Adrenal gland (tissue), 12 donors: ENCODE results near the gene TRPM5. TPM values are rescaled to one million over a fixed set of nuclear protein-coding genes. Genes with fewer than 3 reads are reported as not detected.

ENCODE experiments used
- DNase-seq, 7 donors: peaks; one replicate each; pipeline ENCODE4 v3.0.0-alpha.2; 2019 to 2020
- H3K27ac ChIP-seq, 5 donors: fragments of 200-600 bp; sonication (generic) in 4 of 5; 1 replicate in 3 of 5; 2 replicates in 2 of 5; pipeline versions ENCODE4 v1.5.1 to v1.8.0; 2016 to 2020; ENCODE audit warnings: mild to moderate bottlenecking in 1 of 5
- H3K27me3 ChIP-seq: fragments of 200-600 bp; 2 replicates; pipeline ENCODE4 v1.8.0; 2021
- H3K36me3 ChIP-seq, 2 donors: fragments of 200-600 bp; replicated peaks in 1 of 2; 1 replicate in 1 of 2; 2 replicates in 1 of 2; pipeline versions ENCODE4 v1.5.1 to v1.8.0; 2018 to 2022
- H3K4me1 ChIP-seq, 2 donors: fragments of 200-600 bp; replicated peaks in 1 of 2; 1 replicate in 1 of 2; 2 replicates in 1 of 2; pipeline versions ENCODE4 v1.5.1 to v1.8.0; 2018 to 2021
- H3K4me3 ChIP-seq, 4 donors: fragments of 200-600 bp; sonication (generic) in 3 of 4; one replicate each; pipeline ENCODE4 v1.5.1; 2016 to 2018
- H3K9me3 ChIP-seq, 3 donors: fragments of 200-600 bp; sonication (generic) in 1 of 3; replicated peaks in 1 of 3; 1 replicate in 2 of 3; 2 replicates in 1 of 3; pipeline versions ENCODE4 v1.5.1 to v1.8.0; 2016 to 2021
- POLR2A ChIP-seq, 2 donors: fragments of 450-650 bp; IDR thresholded peaks; one replicate each; pipeline ENCODE4 v1.6.1; 2017; ENCODE audit warnings: antibody characterized with exemption in 2 of 2, mild to moderate bottlenecking in 2 of 2, moderate library complexity in 1 of 2
- WGBS, 4 donors: extraction: QIAGEN DNeasy Blood & Tissue Kit in 2 of 4; methylation state at CpG; one replicate each; pipeline versions ENCODE4 v1.1.5 to v1.1.7; 2013 to 2017; 5-methylcytosine and 5-hydroxymethylcytosine counted together
- intact Hi-C, 2 donors: fragments of 100-400 bp; cut with DNase I; formaldehyde crosslinking; loops; one replicate each; pipeline versions ENCODE4 v1.14.1 to v1.15.0; 2022 to 2023
- polyA plus RNA-seq, 3 donors: library from polyadenylated mRNA; stranded (reverse); fragments of 200-250 nt in 2 of 3; fragments of 350-450 nt in 1 of 3; fragmentation: Illumina TruSeq in 1 of 3; extraction: RNeasy Lipid Tissue Mini Kit (QIAGEN cat#74804) in 1 of 3; gene quantifications; one replicate each; pipeline ENCODE4 v1.2.3, GENCODE V29; 2013 to 2014
- total RNA-seq, 9 donors: library from RNA; depleted of rRNA in 4 of 9; stranded (reverse); fragments of >200 nt in 4 of 9; fragments of 120-200 nt in 1 of 9; fragmentation: NEBNext Ultra II Directional in 1 of 9; extraction: Animal tissue kit (Norgen Biotek cat#: 25700) in 1 of 9; gene quantifications; one replicate each; pipeline versions ENCODE4 v1.1.0 to v1.2.4, GENCODE V29; 2013 to 2023
- TF ChIP-seq, protein P1 (sequence below), 6 experiments: fragments of 450-650 bp in 4 of 6; fragments of 200-600 bp in 2 of 6; sonication (generic) in 1 of 6; IDR thresholded peaks; 1 replicate in 5 of 6; 2 replicates in 1 of 6; pipeline versions ENCODE4 v1.5.1 to v1.8.0; 2016 to 2021; ENCODE audit warnings: antibody characterized with exemption in 6 of 6, mild to moderate bottlenecking in 2 of 6, moderate library complexity in 1 of 6
- donor health status: healthy with polysubstance abuse.
- donor health status: Bipolar disorder and iron deficiency.
- donor health status: DM: yes; HTN: yes; CAD: no.
- donor health status: DM: no; HTN: no; CAD: no.
- donor health status: DM: no; HTN: no; CAD: no.
- donor health status: DM: yes; HTN: yes; CAD: no.

Gene TRPM5
- total and polyA plus RNA-seq, 12 donors = 0.11 to 7.4 (median 0.97) TPM; not detected in 1

- TF ChIP-seq, protein P1, sequence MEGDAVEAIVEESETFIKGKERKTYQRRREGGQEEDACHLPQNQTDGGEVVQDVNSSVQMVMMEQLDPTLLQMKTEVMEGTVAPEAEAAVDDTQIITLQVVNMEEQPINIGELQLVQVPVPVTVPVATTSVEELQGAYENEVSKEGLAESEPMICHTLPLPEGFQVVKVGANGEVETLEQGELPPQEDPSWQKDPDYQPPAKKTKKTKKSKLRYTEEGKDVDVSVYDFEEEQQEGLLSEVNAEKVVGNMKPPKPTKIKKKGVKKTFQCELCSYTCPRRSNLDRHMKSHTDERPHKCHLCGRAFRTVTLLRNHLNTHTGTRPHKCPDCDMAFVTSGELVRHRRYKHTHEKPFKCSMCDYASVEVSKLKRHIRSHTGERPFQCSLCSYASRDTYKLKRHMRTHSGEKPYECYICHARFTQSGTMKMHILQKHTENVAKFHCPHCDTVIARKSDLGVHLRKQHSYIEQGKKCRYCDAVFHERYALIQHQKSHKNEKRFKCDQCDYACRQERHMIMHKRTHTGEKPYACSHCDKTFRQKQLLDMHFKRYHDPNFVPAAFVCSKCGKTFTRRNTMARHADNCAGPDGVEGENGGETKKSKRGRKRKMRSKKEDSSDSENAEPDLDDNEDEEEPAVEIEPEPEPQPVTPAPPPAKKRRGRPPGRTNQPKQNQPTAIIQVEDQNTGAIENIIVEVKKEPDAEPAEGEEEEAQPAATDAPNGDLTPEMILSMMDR (IDR thresholded peaks at IDR 0.05) = no peak
- no peak for TF ChIP-seq POLR2A (IDR thresholded peaks at IDR 0.05)
- WGBS, 4 donors = 69 to 75% (median 74%) methylated on average over 6 of the region's 6 CpGs
- Histone ChIP-seq H3K36me3 (no peaks in the 10 kb centered on the region), H3K27me3 (no peaks in the 10 kb centered on the region), H3K27ac (peak overlapping the region in 2 of 5 donors; percentile 38 to 91), H3K4me3 (no peak overlapping the region), H3K4me1 (peaks cover 28 to 31% of the 10 kb centered on the region in 2 donors), H3K9me3 (no peaks in the 10 kb centered on the region)
- intact Hi-C loops = no loop called here
- no peak for DNase-seq
Measured at GRCh38 chr11:2451916-2452315, 7.6 kb upstream of the TRPM5 start.

- Histone ChIP-seq H3K27ac (peak overlapping the region in 1 of 5 donors; percentile 91), H3K4me1 (peaks cover 34 to 37% of the 10 kb centered on the region in 2 donors), H3K9me3 (no peaks in the 10 kb centered on the region), H3K4me3 (no peak overlapping the region), H3K27me3 (no peaks in the 10 kb centered on the region), H3K36me3 (no peaks in the 10 kb centered on the region)
- no peak for DNase-seq
- 80 to 100% (median 88%) methylated on average over 1 to 15 of the region's 15 CpGs for WGBS, 4 donors
- TF ChIP-seq POLR2A (IDR thresholded peaks at IDR 0.05) = no peak
- TF ChIP-seq, protein P1 (IDR thresholded peaks at IDR 0.05) = no peak
- intact Hi-C loops = no loop called here
Measured at GRCh38 chr11:2451336-2451735, 7.0 kb upstream of the TRPM5 start.

GRCh38 chr11:2450321-2451041, 6.2 kb upstream of the TRPM5 start:
- TF ChIP-seq, protein P1 (IDR thresholded peaks at IDR 0.05) = no peak
- TF ChIP-seq POLR2A (IDR thresholded peaks at IDR 0.05) = no peak
- 87 to 100% (median 88%) methylated on average over 3 to 19 of the region's 19 CpGs for WGBS, 4 donors
- peak in 1 of 7 donors; percentile 15 for DNase-seq
- H3K4me1 ChIP-seq = peaks cover 37 to 38% of the 10 kb centered on the region in 2 donors
- intact Hi-C loops = no loop called here
- H3K9me3 ChIP-seq = no peaks in the 10 kb centered on the region
- no peaks in the 10 kb centered on the region for H3K27me3 ChIP-seq
- no peak overlapping the region for H3K4me3 ChIP-seq
- H3K27ac ChIP-seq = peak overlapping the region in 3 of 5 donors; percentile 6 to 91 (median 73)
- H3K36me3 ChIP-seq = no peaks in the 10 kb centered on the region

- no peak for TF ChIP-seq POLR2A (IDR thresholded peaks at IDR 0.05)
- TF ChIP-seq, protein P1 (IDR thresholded peaks at IDR 0.05) = no peak
- intact Hi-C loops = loop anchor here (5.0 kb wide), 2 partner anchors 33 to 78 kb away; no protein-coding TSS in a partner anchor
- H3K27me3 ChIP-seq = no peaks in the 10 kb centered on the region
- H3K36me3 ChIP-seq = no peaks in the 10 kb centered on the region
- no peak overlapping the region for H3K4me3 ChIP-seq
- H3K4me1 ChIP-seq = peaks cover 37 to 38% of the 10 kb centered on the region in 2 donors
- DNase-seq = peak in 1 of 7 donors; percentile 67
- H3K27ac ChIP-seq = peak overlapping the region in 4 of 5 donors; percentile 29 to 91 (median 74)
- 44 to 75% (median 72%) methylated on average over 3 to 26 of the region's 26 CpGs for WGBS, 4 donors
- H3K9me3 ChIP-seq = no peaks in the 10 kb centered on the region
Measured at GRCh38 chr11:2449548-2450320, 5.4 kb upstream of the TRPM5 start.
